Large intestine (tissue), 3 donors: Measurements from ENCODE around the gene POLR1A. TPM values are rescaled to one million over a fixed set of nuclear protein-coding genes. Genes with fewer than 3 reads are reported as not detected.

Source experiments
- DNase-seq, 2 donors: peaks; one replicate each; pipeline versions ENCODE4 v3.0.0 to v3.0.0-alpha.2; 2013
- H3K27ac ChIP-seq: one replicate; pipeline ENCODE4 v1.5.1; 2013; ENCODE audit warnings: low read length
- H3K27me3 ChIP-seq: 2 replicates; pipeline ENCODE4 v1.6.1; 2013; ENCODE audit warnings: low read length; ENCODE audit not compliant: control insufficient read depth, insufficient read depth
- H3K36me3 ChIP-seq: 2 replicates; pipeline ENCODE4 v1.6.1; 2013; ENCODE audit warnings: low read length; ENCODE audit not compliant: control insufficient read depth, insufficient read depth
- H3K4me1 ChIP-seq: one replicate; pipeline ENCODE4 v1.6.1; 2013; ENCODE audit warnings: low read length; ENCODE audit not compliant: control insufficient read depth, insufficient read depth
- H3K4me3 ChIP-seq: one replicate; pipeline ENCODE4 v1.5.1; 2013; ENCODE audit warnings: low read length
- H3K9me3 ChIP-seq: one replicate; pipeline ENCODE4 v1.6.1; 2013; ENCODE audit warnings: mild to moderate bottlenecking, low read depth, low read length, moderate library complexity; ENCODE audit not compliant: control insufficient read depth
- WGBS: methylation state at CpG from one replicate; pipeline ENCODE4 v1.1.5; 2013; ENCODE audit warnings: low lambda C conversion rate; ENCODE audit not compliant: insufficient coverage; 5-methylcytosine and 5-hydroxymethylcytosine counted together
- polyA plus RNA-seq: library from polyadenylated mRNA; unstranded; fragments of 120-200 nt; gene quantifications from one replicate; pipeline ENCODE4 v1.2.1, GENCODE V29; 2013

Gene POLR1A
- polyA plus RNA-seq, 1 donor: 13.6 TPM

- Histone ChIP-seq H3K27ac (no peak overlapping the region), H3K36me3 (peaks cover 26% of the 10 kb centered on the region), H3K4me3 (no peak overlapping the region), H3K9me3 (no peaks in the 10 kb centered on the region), H3K27me3 (peaks cover 2% of the 10 kb centered on the region), H3K4me1 (no peaks in the 10 kb centered on the region)
- no peak for DNase-seq
- 90% methylated on average over 2 of the region's 13 CpGs for WGBS
These were observed 82.9 kb downstream of the POLR1A start for GRCh38 chr2:86022661-86023365.

- no CpG with 5 or more reads among the region's 12 CpGs for WGBS
- H3K27me3 ChIP-seq: peaks cover 2% of the 10 kb centered on the region
- no peaks in the 10 kb centered on the region for H3K9me3 ChIP-seq
- no peak overlapping the region for H3K4me3 ChIP-seq
- peaks cover 15% of the 10 kb centered on the region for H3K36me3 ChIP-seq
- no peaks in the 10 kb centered on the region for H3K4me1 ChIP-seq
- no peak overlapping the region for H3K27ac ChIP-seq
- DNase-seq: no peak
These were observed 84.0 kb downstream of the POLR1A start for GRCh38 chr2:86021396-86022378.

- H3K36me3 ChIP-seq: peaks cover 9% of the 10 kb centered on the region
- H3K9me3 ChIP-seq: no peaks in the 10 kb centered on the region
- H3K27me3 ChIP-seq: peaks cover 2% of the 10 kb centered on the region
- H3K27ac ChIP-seq: no peak overlapping the region
- WGBS: no CpG with 5 or more reads among the region's 7 CpGs
- H3K4me1 ChIP-seq: no peaks in the 10 kb centered on the region
- DNase-seq: no peak
- no peak overlapping the region for H3K4me3 ChIP-seq
These were observed 84.7 kb downstream of the POLR1A start for GRCh38 chr2:86020984-86021383.

GRCh38 chr2:86019121-86019520, 86.6 kb downstream of the POLR1A start:
- no peaks in the 10 kb centered on the region for H3K36me3 ChIP-seq
- H3K4me3 ChIP-seq: no peak overlapping the region
- no peaks in the 10 kb centered on the region for H3K4me1 ChIP-seq
- H3K9me3 ChIP-seq: peaks cover 5% of the 10 kb centered on the region
- no peak for DNase-seq
- peaks cover 2% of the 10 kb centered on the region for H3K27me3 ChIP-seq
- no CpG with 5 or more reads among the region's 5 CpGs for WGBS
- no peak overlapping the region for H3K27ac ChIP-seq

GRCh38 chr2:86017901-86018896, 87.5 kb downstream of the POLR1A start:
- 100% methylated on average over 1 of the region's 22 CpGs for WGBS
- DNase-seq: no peak
- Histone ChIP-seq H3K27ac (no peak overlapping the region), H3K4me3 (no peak overlapping the region), H3K9me3 (peaks cover 5% of the 10 kb centered on the region), H3K36me3 (no peaks in the 10 kb centered on the region), H3K4me1 (no peaks in the 10 kb centered on the region), H3K27me3 (peaks cover 2% of the 10 kb centered on the region)

- no peak for DNase-seq
- WGBS: 80% methylated on average over 3 of the region's 12 CpGs
- H3K27ac ChIP-seq: no peak overlapping the region
These were observed 89.1 kb downstream of the POLR1A start for GRCh38 chr2:86016581-86016980.

GRCh38 chr2:86015699-86016098, 90.0 kb downstream of the POLR1A start:
- Histone ChIP-seq H3K4me1 (peaks cover 4% of the 10 kb centered on the region), H3K4me3 (no peak overlapping the region), H3K27me3 (peaks cover 2% of the 10 kb centered on the region), H3K36me3 (no peaks in the 10 kb centered on the region), H3K9me3 (peaks cover 5% of the 10 kb centered on the region), H3K27ac (no peak overlapping the region)
- DNase-seq: no peak
- no CpG with 5 or more reads among the region's 1 CpG for WGBS

More at GRCh38 chr2:86016581-86016980, 89.1 kb downstream of the POLR1A start:
- Histone ChIP-seq H3K36me3 (no peaks in the 10 kb centered on the region), H3K27me3 (peaks cover 2% of the 10 kb centered on the region), H3K4me1 (peaks cover under 1% of the 10 kb centered on the region), H3K4me3 (no peak overlapping the region), H3K9me3 (peaks cover 5% of the 10 kb centered on the region)

GRCh38 chr2:86015006-86015405, 90.7 kb downstream of the POLR1A start:
- H3K27me3 ChIP-seq: peaks cover 2% of the 10 kb centered on the region
- H3K36me3 ChIP-seq: no peaks in the 10 kb centered on the region
- WGBS: no CpG with 5 or more reads among the region's 2 CpGs
- peaks cover 5% of the 10 kb centered on the region for H3K9me3 ChIP-seq
- no peak overlapping the region for H3K4me3 ChIP-seq
- no peak overlapping the region for H3K27ac ChIP-seq
- peaks cover 4% of the 10 kb centered on the region for H3K4me1 ChIP-seq
- DNase-seq: no peak

GRCh38 chr2:86014493-86014892, 91.2 kb downstream of the POLR1A start:
- Histone ChIP-seq H3K4me3 (no peak overlapping the region), H3K9me3 (peaks cover 5% of the 10 kb centered on the region), H3K27me3 (peaks cover 2% of the 10 kb centered on the region), H3K4me1 (peaks cover 4% of the 10 kb centered on the region), H3K36me3 (no peaks in the 10 kb centered on the region), H3K27ac (no peak overlapping the region)
- WGBS: 100% methylated on average over 1 of the region's 2 CpGs
- no peak for DNase-seq
